Natural killer cell treated with Interleukin-12 subunit alpha and Interleukin-12 subunit beta and Interleukin-15 and Interleukin-18, amount 100 ng/mL, for 72 hours (primary cell): ENCODE measurements around the gene SPACDR. TPM values are rescaled to one million over a fixed set of nuclear protein-coding genes. Genes with fewer than 3 reads are reported as not detected.

ENCODE experiments used
- ATAC-seq, 2 donors: fragments of 150-1000 bp; cut with Tn5 transposase in 1 of 2; sonication (Bioruptor Pico), chemical (Tn5 transposase) in 1 of 2; 2 replicates each; pipeline ENCODE4 v1.10.0; 2021
- DNase-seq: peaks from one replicate; pipeline ENCODE4 v3.0.0; 2022; ENCODE audit warnings: low spot score
- H3K27ac Mint-ChIP-seq, 2 donors: 1 replicate in 1 of 2; 2 replicates in 1 of 2; pipeline ENCODE4 v1.8.0; 2022; ENCODE audit warnings: mixed read lengths in 2 of 2, mild to moderate bottlenecking in 1 of 2, moderate library complexity in 1 of 2
- H3K27me3 Mint-ChIP-seq, 2 donors: 1 replicate in 1 of 2; 2 replicates in 1 of 2; pipeline ENCODE4 v1.8.0; 2022; ENCODE audit warnings: mixed read lengths in 2 of 2
- H3K36me3 Mint-ChIP-seq: one replicate; pipeline ENCODE4 v1.8.0; 2022; ENCODE audit warnings: mixed read lengths
- H3K4me1 Mint-ChIP-seq, 2 donors: 1 replicate in 1 of 2; 2 replicates in 1 of 2; pipeline ENCODE4 v1.8.0; 2022; ENCODE audit warnings: low read depth in 2 of 2, mixed read lengths in 2 of 2, mild to moderate bottlenecking in 1 of 2
- H3K4me3 Mint-ChIP-seq: one replicate; pipeline ENCODE4 v1.8.0; 2022; ENCODE audit warnings: mixed read lengths
- H3K9me3 Mint-ChIP-seq: 2 replicates; pipeline ENCODE4 v1.8.0; 2022; ENCODE audit warnings: mixed read lengths
- total RNA-seq, 2 donors: library from RNA; stranded (reverse); gene quantifications; one replicate each; pipeline ENCODE4 v1.2.3, GENCODE V29; 2022

SPACDR gene
- total RNA-seq, 2 donors from 2014 or later = 2.4 to 4.2 TPM

DNA sequence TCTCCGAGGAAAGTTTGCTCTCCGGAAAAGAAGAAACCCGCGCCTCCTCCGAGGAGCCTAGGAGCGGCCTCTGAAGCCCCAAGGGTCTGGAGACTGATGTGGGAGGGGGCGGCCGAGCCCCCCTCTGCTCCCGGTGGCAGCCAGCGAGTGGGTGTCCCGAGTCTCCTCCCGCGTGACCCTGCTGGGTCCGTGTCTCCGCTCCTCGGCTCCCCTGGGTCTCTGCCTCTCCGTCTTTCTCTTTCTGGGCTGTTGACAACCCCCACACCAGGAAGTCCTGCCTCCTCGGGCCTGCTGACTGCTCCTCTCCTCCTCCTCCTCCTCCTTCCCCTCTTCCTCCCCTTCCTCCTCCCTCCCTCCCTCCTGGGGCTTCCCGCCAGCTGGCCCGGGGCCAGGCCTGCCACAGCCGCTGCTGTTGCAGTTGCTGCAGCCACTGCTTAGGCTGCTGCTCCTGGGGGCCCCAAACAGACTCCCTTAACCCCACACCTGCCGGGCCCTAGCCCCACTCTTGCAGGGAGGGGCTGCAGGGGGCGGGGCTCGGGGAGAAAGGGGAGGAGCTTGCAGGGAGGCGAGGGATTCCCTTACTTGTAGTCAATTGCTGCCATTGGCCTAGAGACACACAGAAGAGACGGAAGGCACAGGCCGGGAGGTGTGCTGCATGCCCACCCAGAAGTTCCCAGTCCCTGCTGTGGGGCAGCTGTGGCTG is 15.0 kb upstream of the SPACDR start, which contains the start of gene TSC22D4:
Gene TSC22D4, minus strand, starts transcription at position 257 of the 703 bp plus-strand sequence. CDS start 1,176 bp downstream, outside the sequence.
- Mint-ChIP-seq H3K4me3 (peak within 1 kb of the TSS; percentile 100), H3K27me3 (no peaks in the 10 kb centered on the region), H3K36me3 (peaks cover 13% of the 10 kb centered on the region), H3K9me3 (no peaks in the 10 kb centered on the region), H3K4me1 (peaks cover 25 to 35% of the 10 kb centered on the region in 2 donors), H3K27ac (peak within 1 kb of the TSS; percentile 71 to 92)
- DNase-seq (peak; percentile 95), ATAC-seq (peak; percentile 88 to 93)

DNA sequence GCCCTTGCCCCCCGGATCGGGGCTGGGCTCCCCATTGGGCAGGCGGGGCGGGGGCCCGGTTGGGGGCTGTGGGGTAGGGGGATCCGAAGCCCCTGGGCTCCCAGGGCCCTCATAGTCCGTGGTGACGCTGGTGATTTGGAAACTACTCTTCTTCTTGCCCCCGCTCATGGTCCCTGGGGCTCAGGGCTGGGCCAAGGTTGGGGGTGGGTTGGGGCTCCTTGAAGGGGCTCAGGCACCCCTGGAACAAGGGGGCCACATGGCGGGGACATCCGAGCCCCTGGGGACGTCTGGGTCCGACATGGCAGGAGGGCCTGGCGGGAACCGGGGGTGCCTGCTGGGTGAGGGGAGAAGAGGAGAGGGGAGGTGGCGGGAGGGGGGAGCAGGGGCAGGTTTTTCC is 13.8 kb upstream of the SPACDR start:
- Mint-ChIP-seq H3K27ac (peak overlapping the region; percentile 71 to 92), H3K4me1 (peaks cover 35 to 41% of the 10 kb centered on the region in 2 donors), H3K27me3 (no peaks in the 10 kb centered on the region), H3K36me3 (peaks cover 13% of the 10 kb centered on the region), H3K4me3 (peak overlapping the region; percentile 100), H3K9me3 (no peaks in the 10 kb centered on the region)
- ATAC-seq (no peak), DNase-seq (no peak)

DNA sequence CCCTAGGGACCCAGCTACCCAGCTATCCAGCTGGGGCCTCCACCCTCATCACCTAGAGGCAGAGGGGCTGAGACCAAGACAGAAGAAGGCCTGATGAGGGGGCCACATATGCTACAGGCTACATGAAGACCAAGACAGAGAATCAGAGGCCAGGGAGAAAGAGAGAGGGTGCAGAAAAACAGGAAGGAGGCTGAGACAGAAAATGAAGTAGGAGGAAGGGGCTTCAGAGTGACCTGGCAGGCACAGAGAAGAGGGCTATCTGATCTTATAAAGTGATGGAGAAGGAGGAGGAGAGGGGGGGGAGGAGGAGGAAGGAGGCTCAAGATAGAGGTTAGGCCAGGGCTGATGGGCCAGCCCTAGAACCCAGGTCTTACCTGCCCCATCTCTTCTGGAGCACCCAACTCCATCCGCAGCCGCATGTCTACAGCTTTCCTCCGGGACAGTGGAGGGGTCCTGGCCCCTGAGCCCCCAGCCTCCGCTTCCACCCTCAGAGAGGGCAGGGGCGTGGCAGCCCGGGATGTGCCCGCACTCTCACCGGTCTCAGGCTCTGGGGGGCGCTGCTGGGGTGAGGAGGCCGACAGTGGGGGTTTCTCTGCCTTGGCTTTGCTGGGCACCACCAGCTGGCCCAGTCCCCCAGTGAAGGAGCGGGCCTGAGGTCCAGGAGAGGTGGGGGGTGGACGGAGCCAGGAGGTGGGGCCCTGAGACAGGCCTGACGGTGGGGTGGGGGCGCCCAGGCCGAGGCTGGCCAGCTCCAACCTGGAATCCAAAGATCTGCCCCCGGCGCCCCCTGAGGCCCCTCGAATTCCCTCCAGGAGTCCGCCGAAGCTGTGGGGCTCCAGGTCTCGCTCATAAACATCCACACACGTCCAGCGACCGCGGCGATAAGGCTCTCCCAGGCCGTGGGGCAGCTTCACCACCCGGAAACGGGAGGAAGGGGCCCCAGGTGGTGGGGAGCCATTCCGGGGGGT is 13.1 kb upstream of the SPACDR start:
- H3K27ac Mint-ChIP-seq = peak overlapping the region; percentile 79 to 92
- ATAC-seq = no peak
- H3K36me3 Mint-ChIP-seq = peaks cover 13% of the 10 kb centered on the region

DNA sequence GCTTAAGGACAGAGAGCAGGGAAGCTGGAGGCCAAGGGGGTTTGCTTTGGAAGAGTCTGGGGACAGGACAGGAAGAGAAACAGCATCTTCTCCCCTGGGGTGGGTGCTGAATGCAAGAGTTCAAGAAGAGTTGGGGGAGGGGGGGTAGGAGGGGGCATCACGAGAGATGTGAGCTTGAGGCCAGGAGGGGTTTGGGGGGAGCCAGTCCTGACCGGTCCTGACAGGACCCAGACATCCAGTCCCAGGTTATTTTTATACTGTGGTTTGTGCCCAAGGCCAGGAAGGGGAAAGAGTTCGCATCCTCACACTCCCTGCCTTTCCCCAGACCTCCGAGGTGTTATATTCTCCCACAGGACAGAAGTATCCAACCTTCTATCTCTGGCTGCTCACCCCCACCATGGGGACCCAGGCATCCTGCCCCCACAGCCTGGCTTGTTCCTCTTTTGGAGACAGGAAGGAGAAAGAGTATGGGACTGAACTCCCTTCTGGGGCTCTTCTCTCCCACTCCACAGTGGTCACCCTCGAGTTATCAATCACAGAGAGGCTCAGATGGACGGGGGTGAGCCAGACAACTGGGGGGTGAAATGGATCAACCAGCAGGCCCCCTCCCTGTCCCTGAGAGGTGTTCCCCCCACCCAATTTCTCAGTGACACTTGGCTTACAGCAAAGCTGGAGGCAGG is 12.2 kb upstream of the SPACDR start:
- no peak for ATAC-seq
- peaks cover 33 to 42% of the 10 kb centered on the region in 2 donors for H3K4me1 Mint-ChIP-seq
- H3K9me3 Mint-ChIP-seq = no peaks in the 10 kb centered on the region
- H3K27me3 Mint-ChIP-seq = no peaks in the 10 kb centered on the region
- H3K36me3 Mint-ChIP-seq = peaks cover 13% of the 10 kb centered on the region
- DNase-seq = no peak
- H3K27ac Mint-ChIP-seq = peak overlapping the region; percentile 79 to 87
- H3K4me3 Mint-ChIP-seq = peak overlapping the region; percentile 100

More for the DNA sequence above, 13.1 kb upstream of the SPACDR start:
- no peak for DNase-seq
- Mint-ChIP-seq H3K4me3 (peak overlapping the region; percentile 100), H3K9me3 (no peaks in the 10 kb centered on the region), H3K27me3 (no peaks in the 10 kb centered on the region), H3K4me1 (peaks cover 33 to 41% of the 10 kb centered on the region in 2 donors)

DNA sequence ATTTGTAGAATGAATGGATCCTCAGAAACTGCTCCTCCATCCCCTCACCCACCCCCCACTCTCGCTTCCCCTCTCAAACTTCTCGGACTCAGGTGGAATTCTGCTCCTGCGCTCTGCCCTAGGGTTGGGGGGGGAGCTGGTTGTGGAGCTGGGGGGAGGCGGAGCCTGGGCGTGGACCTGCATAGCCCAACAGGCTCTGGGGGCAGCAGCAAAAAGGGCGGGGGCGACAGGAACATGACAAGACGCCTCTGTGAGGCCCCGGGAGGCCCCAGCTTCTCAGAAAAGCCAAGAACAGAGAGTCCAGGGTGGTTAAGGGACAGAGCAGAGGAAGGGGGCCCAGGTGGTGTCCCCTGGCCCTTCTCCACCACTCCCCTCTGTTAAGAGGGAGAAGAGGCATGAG is 11.5 kb upstream of the SPACDR start:
- H3K9me3 Mint-ChIP-seq = no peaks in the 10 kb centered on the region
- H3K4me1 Mint-ChIP-seq = peaks cover 33 to 42% of the 10 kb centered on the region in 2 donors
- H3K27me3 Mint-ChIP-seq = no peaks in the 10 kb centered on the region
- DNase-seq (no peak), ATAC-seq (no peak)
- H3K4me3 Mint-ChIP-seq = peak overlapping the region; percentile 100
- peak overlapping the region; percentile 79 to 87 for H3K27ac Mint-ChIP-seq
- H3K36me3 Mint-ChIP-seq = peaks cover 13% of the 10 kb centered on the region

DNA sequence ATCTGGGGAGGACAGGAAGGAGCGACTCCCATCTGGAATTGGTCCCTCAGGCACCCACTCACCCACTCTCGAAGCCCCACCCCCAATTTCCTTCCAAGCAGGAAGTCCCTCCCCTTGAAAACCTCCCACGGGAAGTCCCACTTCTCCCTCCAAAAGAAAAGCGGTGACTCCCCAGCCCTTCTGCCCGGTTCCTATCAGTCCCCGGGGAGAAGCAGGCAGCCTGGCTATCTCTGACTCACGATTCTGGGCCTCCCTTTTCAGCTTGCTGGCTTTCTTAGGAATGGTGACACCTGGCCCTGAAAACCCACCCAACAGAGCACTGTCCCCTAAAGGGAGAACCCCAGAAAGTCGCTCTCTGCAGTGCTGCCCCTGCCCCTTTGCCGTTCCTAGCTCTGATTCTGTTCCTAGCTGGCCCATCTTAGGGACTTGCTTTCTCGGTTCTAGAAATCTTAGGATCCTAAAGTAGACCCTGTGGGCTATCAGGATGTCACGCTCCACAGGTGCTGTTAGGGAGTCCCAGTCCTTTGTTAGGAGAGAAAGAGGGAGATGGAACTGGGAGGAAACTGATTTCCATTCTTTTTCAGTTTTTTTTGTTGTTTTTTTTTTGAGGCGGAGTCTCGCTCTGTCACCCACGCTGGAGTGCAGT is 8.9 kb upstream of the SPACDR start:
- no peaks in the 10 kb centered on the region for H3K9me3 Mint-ChIP-seq
- peaks cover 7% of the 10 kb centered on the region for H3K36me3 Mint-ChIP-seq
- no peak for DNase-seq
- H3K27me3 Mint-ChIP-seq = no peaks in the 10 kb centered on the region
- H3K27ac Mint-ChIP-seq = peak overlapping the region; percentile 79 to 80
- H3K4me1 Mint-ChIP-seq = peaks cover 33 to 43% of the 10 kb centered on the region in 2 donors
- ATAC-seq = no peak
- peak overlapping the region; percentile 27 for H3K4me3 Mint-ChIP-seq

DNA sequence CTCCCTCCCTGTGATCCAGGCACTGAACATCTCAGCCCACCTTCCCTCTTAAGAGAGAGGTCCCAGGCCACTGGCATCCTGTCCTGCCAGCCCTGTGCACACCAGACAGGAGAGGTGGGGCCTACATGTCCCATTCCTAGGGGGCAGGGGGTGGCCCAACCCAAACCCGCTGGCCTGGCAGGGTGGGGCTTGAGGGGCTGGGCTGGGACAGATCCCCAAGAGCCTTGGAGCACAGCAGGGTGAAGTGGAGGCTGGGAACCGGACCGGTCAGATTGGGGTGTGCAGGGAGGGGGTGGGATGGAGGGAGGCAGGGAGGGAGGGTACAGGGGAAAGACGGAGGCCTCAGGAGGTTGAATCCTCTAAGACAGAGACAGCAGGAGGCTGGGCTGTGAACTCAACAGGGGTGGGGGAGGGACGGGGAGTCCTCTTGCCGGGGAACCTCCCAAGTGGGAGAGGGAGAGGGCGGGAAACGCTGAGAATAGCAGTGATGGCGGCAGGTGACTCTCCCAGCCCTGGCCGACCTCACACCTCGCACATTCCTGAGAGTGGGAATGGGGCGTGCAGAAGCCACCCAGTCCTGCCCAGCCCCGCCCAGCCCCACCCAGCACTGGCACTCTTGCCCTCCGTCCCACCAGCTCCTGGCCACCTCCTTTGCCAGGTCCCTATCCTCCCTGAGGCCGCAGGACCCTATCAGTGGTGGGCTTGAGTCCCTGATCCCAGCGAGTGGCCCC is 8.2 kb upstream of the SPACDR start:
- ATAC-seq = no peak
- no peaks in the 10 kb centered on the region for H3K9me3 Mint-ChIP-seq
- H3K4me1 Mint-ChIP-seq = peaks cover 33 to 45% of the 10 kb centered on the region in 2 donors
- H3K36me3 Mint-ChIP-seq = peaks cover 7% of the 10 kb centered on the region
- H3K4me3 Mint-ChIP-seq = no peak overlapping the region
- H3K27me3 Mint-ChIP-seq = no peaks in the 10 kb centered on the region
- no peak for DNase-seq
- peak overlapping the region in 1 of 2 donors; percentile 80 for H3K27ac Mint-ChIP-seq

DNA sequence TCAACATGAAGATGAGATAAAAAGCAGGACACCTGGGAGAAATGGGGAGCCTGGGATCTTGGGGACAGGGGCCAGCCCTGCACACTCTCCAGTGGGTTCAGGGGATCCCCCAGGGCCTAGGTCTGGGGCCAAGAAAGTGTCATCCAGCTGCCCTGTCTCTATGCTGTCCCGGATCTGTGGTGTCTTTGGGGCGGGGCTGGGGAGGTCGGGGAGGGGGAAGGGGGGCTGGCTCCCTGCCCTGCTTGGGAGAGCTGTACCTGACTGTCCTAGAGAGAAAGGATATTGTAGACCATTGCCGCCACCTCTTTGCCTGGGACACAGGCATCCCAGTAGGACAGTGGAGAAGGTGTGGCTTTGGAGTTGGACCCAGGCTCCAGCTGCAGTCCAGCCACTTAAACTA is 7.0 kb upstream of the SPACDR start:
- peak overlapping the region in 1 of 2 donors; percentile 23 for H3K27ac Mint-ChIP-seq
- no peaks in the 10 kb centered on the region for H3K9me3 Mint-ChIP-seq
- no peak overlapping the region for H3K4me3 Mint-ChIP-seq
- DNase-seq (no peak), ATAC-seq (peak in 1 of 2 donors; percentile 29)
- no peaks in the 10 kb centered on the region for H3K36me3 Mint-ChIP-seq
- peaks cover 23 to 36% of the 10 kb centered on the region in 2 donors for H3K4me1 Mint-ChIP-seq
- H3K27me3 Mint-ChIP-seq = no peaks in the 10 kb centered on the region

DNA sequence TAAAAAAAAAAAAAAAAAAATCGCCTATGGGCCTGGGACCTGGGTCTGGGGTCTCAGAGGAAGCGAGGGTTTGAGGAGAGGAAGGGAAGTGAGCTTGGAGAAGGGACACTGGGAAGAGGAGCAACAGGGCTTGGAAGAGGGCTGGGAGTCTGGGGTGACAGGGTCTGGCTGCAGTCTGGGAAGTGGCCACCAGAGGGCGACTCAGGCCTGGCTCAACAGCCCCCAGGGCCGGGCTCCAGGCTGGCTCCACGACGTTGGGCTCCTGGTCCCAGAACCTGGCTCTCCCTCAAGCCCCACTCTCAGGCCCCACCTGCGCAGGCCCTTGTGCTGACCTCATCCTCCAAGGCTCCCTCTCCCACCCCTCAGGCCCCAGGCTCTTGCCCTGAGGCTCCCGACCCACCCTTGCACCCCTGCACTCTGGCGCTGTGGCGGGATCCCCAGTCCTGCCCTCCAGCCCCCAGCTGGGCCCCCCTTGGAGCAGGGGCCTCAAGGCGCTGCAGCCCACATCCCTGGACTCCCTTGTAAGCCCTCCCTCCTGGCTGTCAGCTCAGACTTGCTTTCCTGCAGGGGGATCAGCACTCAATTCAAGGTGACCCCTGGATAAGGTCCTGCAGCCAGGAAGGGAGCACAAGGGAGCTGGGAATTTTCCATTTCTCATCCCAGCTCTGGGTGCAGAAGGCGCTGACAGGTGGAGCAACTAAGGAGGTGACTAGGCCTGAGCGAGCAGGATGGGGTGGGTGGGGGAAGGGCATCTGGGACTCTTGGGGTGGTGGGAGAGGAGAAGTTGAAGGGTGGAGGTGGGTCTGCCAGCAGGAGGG is 5.4 kb upstream of the SPACDR start:
- Mint-ChIP-seq H3K36me3 (no peaks in the 10 kb centered on the region), H3K4me1 (peaks cover 12 to 26% of the 10 kb centered on the region in 2 donors), H3K4me3 (no peak overlapping the region), H3K27ac (no peak overlapping the region), H3K9me3 (no peaks in the 10 kb centered on the region), H3K27me3 (no peaks in the 10 kb centered on the region)
- DNase-seq = peak; percentile 77
- ATAC-seq = peak; percentile 86 to 87

DNA sequence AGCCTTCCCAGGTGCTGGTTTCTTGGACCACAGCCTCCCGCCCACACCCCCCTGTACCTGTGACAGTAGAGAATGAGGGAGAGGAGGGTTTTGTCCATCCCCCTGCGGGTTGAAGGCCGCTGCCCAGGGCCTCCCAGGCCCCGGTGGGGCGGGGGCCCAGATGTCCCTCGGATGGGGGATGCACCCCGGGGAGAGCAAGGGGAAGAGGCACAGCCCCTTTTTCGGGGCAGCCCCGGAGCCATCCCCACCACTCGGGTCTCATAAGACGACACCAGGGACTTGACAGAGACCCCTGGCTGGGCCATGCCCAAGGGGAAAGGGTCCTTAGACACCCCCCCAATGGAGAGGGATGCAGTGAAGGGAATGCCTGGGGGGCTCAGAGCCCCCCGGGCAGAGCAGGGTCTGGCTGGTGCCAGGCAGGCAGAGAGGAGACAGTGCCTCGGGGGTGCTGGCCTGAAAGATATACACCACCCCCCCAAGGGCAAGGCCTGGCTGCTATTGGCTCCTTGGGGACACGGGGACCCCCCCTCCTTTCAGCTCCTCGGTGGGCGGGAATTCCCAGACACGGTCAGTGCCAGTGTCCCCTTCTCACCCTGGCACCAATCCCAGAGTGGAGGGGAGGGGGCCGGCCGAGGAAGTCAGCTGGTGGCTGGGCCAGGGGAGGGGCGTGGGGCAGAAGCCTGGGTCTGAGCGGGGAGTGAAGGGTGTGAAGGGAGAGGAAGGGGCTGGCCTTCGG is 3.7 kb upstream of the SPACDR start:
- Mint-ChIP-seq H3K27me3 (no peaks in the 10 kb centered on the region), H3K36me3 (no peaks in the 10 kb centered on the region), H3K9me3 (no peaks in the 10 kb centered on the region), H3K4me1 (peaks cover under 1 to 14% of the 10 kb centered on the region in 2 donors), H3K4me3 (no peak overlapping the region), H3K27ac (no peak overlapping the region)
- ATAC-seq = no peak
- no peak for DNase-seq

DNA sequence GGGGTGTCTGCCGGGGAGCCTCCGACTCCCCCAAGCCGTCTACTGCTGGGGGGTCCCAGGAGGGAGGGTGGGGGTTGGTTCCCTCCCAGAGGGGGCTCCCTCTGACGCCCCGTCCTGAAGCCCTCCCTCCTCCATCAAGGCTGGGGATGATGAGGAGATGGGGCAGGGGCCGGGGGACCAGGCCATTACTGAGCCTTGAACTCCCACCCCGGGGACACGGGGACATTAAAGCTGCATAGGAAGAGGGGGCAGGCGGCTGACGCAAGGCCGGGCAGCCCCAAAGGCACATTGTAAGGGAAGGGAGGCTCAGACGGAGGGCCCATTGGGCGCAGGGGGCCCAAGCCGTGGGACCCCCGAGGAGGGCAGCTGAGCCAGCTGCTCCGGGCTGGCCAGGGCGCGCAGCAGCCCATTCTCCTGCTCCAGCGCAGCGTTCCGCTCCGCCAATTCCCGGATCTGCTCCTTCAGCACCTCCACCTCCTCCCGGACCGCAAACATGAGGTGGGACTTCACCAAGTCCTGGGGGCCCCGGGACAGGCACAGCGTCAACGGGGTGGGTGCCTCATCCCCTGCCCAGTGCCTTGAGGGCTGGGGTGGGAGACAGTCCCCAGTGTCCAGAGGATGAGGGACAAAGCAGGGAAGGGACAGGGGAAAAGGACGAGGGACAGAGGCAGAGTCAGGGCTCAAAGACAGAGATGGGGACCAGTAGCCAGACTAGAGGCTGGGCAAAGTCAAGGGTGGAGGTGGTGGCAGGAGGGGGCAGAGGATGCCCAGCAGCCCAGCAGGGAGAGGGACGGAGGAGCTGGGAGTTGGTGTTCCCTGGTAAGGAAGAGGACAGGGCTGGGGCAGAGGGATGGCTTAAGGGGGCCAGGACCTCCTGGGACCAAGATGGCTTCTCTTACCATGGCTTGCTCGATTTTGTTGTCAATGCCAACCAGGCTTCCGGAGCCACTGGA is 2.9 kb upstream of the SPACDR start:
- ATAC-seq (no peak), DNase-seq (no peak)
- Mint-ChIP-seq H3K9me3 (no peaks in the 10 kb centered on the region), H3K36me3 (no peaks in the 10 kb centered on the region), H3K4me1 (peaks cover 0 to 11% of the 10 kb centered on the region in 2 donors), H3K27ac (no peak overlapping the region), H3K4me3 (no peak overlapping the region), H3K27me3 (no peaks in the 10 kb centered on the region)
